Endothelial cell (in vitro differentiated cells): ENCODE data around the gene HOXA3. TPM values are rescaled to one million over a fixed set of nuclear protein-coding genes. Genes with fewer than 3 reads are reported as not detected.

Source experiments
- DNase-seq: peaks from one replicate; pipeline ENCODE4 v3.0.0; 2021; ENCODE audit warnings: low spot score
- H3K27ac Mint-ChIP-seq: one replicate; pipeline ENCODE4 v1.8.0; 2021; ENCODE audit warnings: mixed read lengths, inconsistent platforms; ENCODE audit not compliant: unreplicated experiment
- H3K27me3 Mint-ChIP-seq: one replicate; pipeline ENCODE4 v1.8.0; 2021; ENCODE audit warnings: mild to moderate bottlenecking, moderate library complexity, mixed read lengths, inconsistent platforms; ENCODE audit not compliant: unreplicated experiment
- H3K36me3 Mint-ChIP-seq: one replicate; pipeline ENCODE4 v1.8.0; 2021; ENCODE audit warnings: mild to moderate bottlenecking, low read depth, mixed read lengths, inconsistent platforms; ENCODE audit not compliant: unreplicated experiment
- H3K4me1 Mint-ChIP-seq: one replicate; pipeline ENCODE4 v1.8.0; 2021; ENCODE audit warnings: mild to moderate bottlenecking, mixed read lengths, inconsistent platforms; ENCODE audit not compliant: unreplicated experiment
- H3K4me3 Mint-ChIP-seq: one replicate; pipeline ENCODE4 v1.8.0; 2021; ENCODE audit warnings: mild to moderate bottlenecking, mixed read lengths, inconsistent platforms; ENCODE audit not compliant: unreplicated experiment
- H3K9me3 Mint-ChIP-seq: one replicate; pipeline ENCODE4 v1.8.0; 2021; ENCODE audit warnings: mixed read lengths, inconsistent platforms; ENCODE audit not compliant: unreplicated experiment
- total RNA-seq: library from RNA; stranded (reverse); fragmentation: NEBNext Ultra II Directional; extraction: Animal tissue kit (Norgen Biotek cat#: 25700); gene quantifications from one replicate; pipeline ENCODE4 v1.2.1, GENCODE V29; 2021; ENCODE audit not compliant: unreplicated experiment
- TF ChIP-seq, protein P1 (sequence below): fragments of 200-600 bp; sonication (generic); IDR thresholded peaks from one replicate; pipeline ENCODE4 v1.5.0; 2021; ENCODE audit warnings: antibody characterized with exemption; ENCODE audit not compliant: unreplicated experiment

The HOXA3 gene
- total RNA-seq, 1 donor from 2014 or later, result 0.13 TPM

DNA sequence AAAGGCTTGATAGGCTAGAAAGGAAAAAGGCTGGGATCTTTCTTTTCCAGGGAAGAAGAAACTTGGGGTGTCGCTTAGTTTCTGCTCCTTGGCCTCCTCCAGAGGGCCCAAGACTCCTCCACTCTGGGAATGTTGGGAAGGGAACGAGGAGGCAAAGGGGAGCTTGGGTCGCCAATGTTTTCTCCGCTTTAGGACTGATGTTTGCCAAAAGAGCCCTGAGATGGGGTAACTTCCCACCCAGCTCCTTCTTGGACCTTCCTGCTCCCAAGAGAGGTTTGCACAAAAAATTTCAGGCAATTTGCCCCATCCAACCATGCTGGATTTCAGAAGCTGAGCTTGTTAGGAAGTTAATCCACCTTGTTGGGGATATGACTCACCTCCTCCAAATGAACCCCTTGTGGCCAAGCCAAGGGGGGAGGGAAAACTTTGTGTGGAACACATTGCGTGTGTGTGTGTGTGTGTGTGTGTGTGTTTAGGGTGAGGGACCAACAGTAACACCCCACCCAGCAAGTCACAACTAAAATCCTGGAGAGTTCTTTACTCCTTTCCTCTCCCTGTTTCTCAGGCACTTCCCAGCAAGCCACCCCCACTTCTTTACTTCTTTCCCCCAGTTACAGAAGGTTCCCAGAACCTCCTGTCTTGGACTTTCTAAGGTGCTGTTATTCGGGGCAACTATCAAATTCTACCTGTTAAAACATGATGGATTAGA lies 41.2 kb downstream of the HOXA3 start:
- peaks cover 43% of the 10 kb centered on the region for H3K27me3 Mint-ChIP-seq
- H3K9me3 Mint-ChIP-seq, result no peaks in the 10 kb centered on the region
- no peaks in the 10 kb centered on the region for H3K36me3 Mint-ChIP-seq
- peaks cover 36% of the 10 kb centered on the region for H3K4me1 Mint-ChIP-seq
- no peak for DNase-seq
- H3K27ac Mint-ChIP-seq, result no peak overlapping the region
- TF ChIP-seq, protein P1, sequence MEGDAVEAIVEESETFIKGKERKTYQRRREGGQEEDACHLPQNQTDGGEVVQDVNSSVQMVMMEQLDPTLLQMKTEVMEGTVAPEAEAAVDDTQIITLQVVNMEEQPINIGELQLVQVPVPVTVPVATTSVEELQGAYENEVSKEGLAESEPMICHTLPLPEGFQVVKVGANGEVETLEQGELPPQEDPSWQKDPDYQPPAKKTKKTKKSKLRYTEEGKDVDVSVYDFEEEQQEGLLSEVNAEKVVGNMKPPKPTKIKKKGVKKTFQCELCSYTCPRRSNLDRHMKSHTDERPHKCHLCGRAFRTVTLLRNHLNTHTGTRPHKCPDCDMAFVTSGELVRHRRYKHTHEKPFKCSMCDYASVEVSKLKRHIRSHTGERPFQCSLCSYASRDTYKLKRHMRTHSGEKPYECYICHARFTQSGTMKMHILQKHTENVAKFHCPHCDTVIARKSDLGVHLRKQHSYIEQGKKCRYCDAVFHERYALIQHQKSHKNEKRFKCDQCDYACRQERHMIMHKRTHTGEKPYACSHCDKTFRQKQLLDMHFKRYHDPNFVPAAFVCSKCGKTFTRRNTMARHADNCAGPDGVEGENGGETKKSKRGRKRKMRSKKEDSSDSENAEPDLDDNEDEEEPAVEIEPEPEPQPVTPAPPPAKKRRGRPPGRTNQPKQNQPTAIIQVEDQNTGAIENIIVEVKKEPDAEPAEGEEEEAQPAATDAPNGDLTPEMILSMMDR, result no peak
- H3K4me3 Mint-ChIP-seq, result no peak overlapping the region

DNA sequence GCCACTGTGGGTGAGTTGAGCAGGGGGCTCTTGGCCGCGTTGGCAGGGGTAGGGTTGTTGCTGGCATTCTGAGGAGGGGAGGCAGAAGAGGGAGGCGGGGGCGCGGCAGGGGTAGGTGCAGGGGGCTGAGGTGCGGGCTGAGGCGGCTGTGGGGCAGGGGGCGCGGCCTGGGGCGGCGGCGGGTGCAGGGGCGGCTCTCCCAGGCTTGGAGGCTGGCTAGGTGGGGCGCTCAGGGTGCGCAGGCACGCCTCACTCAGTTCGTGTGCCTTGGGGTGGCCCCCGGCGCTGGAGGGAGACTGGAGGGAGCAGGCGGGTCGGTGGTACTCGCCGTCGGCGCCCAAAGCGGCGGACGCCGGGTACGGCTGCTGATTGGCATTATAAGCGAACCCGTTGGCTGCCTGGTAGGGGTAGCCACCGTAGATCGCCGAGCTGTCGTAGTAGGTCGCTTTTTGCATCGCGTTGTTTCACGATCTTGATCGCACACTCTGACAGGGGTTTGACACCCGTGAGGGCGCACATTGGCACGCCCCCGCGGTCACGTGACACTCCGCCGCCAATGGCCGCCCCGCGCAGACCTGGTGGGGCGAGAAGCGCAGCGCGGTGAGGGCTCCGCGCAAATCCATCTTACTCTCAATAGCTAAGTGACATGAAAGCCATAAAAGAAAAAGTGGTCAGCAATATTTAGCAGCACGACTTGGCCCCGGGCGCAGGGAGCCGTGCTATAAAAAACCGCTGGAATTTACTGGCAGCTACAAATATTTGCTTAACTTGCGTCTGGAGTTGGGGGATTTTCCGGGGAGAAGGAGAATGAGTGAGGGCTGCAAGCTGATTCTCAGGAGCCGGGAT lies 42.0 kb downstream of the HOXA3 start:
- Mint-ChIP-seq H3K27me3 (peaks cover 42% of the 10 kb centered on the region), H3K36me3 (no peaks in the 10 kb centered on the region), H3K4me1 (peaks cover 40% of the 10 kb centered on the region), H3K4me3 (peak overlapping the region; percentile 65), H3K27ac (no peak overlapping the region), H3K9me3 (no peaks in the 10 kb centered on the region)
- DNase-seq, result no peak
- TF ChIP-seq, protein P1, result no peak

DNA sequence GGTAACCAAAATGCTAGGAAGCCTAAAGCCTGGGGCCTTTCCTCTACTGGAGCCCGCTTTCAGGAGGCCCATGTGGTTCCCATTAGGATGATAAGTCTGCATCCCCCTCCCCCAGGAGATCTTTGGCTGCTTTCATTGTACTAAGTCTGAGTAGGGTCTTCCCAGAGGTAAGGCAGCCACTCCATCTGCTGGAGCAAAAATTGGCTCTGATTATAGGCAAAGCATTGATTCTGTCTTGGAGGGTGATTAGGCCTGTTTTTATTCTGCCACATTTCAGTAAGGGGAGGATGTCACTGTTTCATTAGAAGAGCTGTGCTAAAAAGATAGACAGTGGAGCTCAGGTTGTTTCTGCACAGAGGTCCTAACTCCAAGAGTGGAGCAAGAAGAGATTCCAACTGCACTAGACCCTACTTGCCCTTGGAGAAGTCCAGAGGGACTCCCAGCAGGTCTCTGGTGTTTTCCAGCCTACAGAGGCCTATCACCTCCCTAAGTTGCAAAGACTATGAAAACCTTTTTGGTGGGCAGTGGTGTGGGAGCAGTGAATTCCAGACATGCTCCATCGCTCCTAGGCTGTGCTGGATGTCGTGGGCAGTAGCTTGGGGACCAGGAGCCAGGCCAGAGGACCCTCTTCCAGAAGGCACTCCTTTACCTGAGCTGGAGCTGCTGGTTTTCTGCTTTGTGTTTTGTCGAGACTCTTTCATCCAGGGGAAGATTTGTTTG lies 42.8 kb downstream of the HOXA3 start:
- H3K4me1 Mint-ChIP-seq, result peaks cover 40% of the 10 kb centered on the region
- peak overlapping the region; percentile 65 for H3K4me3 Mint-ChIP-seq
- no peaks in the 10 kb centered on the region for H3K36me3 Mint-ChIP-seq
- H3K27me3 Mint-ChIP-seq, result peaks cover 42% of the 10 kb centered on the region
- no peaks in the 10 kb centered on the region for H3K9me3 Mint-ChIP-seq
- no peak for DNase-seq
- TF ChIP-seq, protein P1, result no peak
- no peak overlapping the region for H3K27ac Mint-ChIP-seq

DNA sequence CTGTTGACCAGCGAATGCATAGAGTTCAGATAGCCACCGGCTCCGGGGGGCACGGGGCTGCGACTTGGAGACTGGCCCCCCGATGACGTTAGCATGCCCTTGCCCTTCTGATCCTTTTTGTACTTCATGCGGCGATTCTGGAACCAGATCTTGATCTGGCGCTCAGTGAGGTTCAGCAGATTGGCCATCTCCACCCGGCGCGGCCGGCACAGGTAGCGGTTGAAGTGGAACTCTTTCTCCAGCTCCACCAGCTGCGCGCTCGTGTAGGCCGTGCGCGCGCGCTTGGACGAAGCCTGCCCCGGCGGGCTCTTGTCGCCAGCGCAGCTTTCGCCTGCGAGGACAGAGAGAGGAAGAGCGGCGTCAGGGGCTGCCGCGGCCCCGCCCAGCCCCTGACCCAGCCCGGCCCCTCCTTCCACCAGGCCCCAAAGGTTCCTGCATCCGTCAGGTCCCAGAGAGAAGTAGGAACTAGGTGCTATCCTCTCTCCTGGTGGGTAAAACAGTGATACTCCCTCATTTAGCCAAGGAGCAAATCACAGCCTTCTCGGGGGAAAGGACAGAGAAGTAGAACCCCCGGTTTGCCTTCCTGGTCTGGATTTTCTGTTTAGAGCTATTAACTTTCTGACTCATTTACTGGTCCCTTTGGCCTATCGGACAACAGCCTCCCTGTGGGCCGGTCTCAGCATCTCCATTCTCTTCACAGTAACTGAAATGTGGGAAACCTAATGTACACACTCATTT lies 43.8 kb downstream of the HOXA3 start:
- peaks cover 44% of the 10 kb centered on the region for H3K27me3 Mint-ChIP-seq
- H3K36me3 Mint-ChIP-seq, result no peaks in the 10 kb centered on the region
- H3K4me3 Mint-ChIP-seq, result peak overlapping the region; percentile 31
- TF ChIP-seq, protein P1, result no peak
- DNase-seq, result peak; percentile 65
- H3K27ac Mint-ChIP-seq, result no peak overlapping the region
- peaks cover 43% of the 10 kb centered on the region for H3K4me1 Mint-ChIP-seq
- no peaks in the 10 kb centered on the region for H3K9me3 Mint-ChIP-seq
